HG02981 (cell line): ENCODE measurements around the gene EPHB3.
"Not testable (repeated sequence)": the region's sequence is repeated elsewhere in the genome, so short reads cannot be mapped to it uniquely, and the experiment has no call there.

Experiments
- ATAC-seq: cut with Tn5 transposase; IDR thresholded peaks from one replicate; pipeline ENCODE4 v1.9.1; 2021; ENCODE audit warnings: mild to moderate bottlenecking, moderate library complexity; ENCODE audit not compliant: unreplicated experiment

EPHB3 gene

GRCh38 chr3:184596886-184597575 lies 35.4 kb downstream of the EPHB3 start:
- no peak for ATAC-seq

- ATAC-seq: no peak
Measured at GRCh38 chr3:184597829-184598573, 36.4 kb downstream of the EPHB3 start.

- no peak for ATAC-seq
Measured at GRCh38 chr3:184598574-184598927, 37.0 kb downstream of the EPHB3 start.

- ATAC-seq: no peak
Measured at GRCh38 chr3:184599143-184599542, 37.6 kb downstream of the EPHB3 start.

GRCh38 chr3:184600685-184601377 lies 39.2 kb downstream of the EPHB3 start:
- no peak for ATAC-seq

- no peak for ATAC-seq
Measured at GRCh38 chr3:184601576-184602371, 40.2 kb downstream of the EPHB3 start.

GRCh38 chr3:184602372-184603150 lies 41.0 kb downstream of the EPHB3 start:
- no peak for ATAC-seq

- ATAC-seq: no peak
Measured at GRCh38 chr3:184603151-184604030, 41.8 kb downstream of the EPHB3 start.

GRCh38 chr3:184604039-184604601 lies 42.5 kb downstream of the EPHB3 start:
- ATAC-seq: no peak

- ATAC-seq: no peak
Measured at GRCh38 chr3:184604615-184605290, 43.2 kb downstream of the EPHB3 start.

GRCh38 chr3:184608209-184608608 lies 46.6 kb downstream of the EPHB3 start:
- ATAC-seq: no peak

GRCh38 chr3:184609476-184610244 lies 48.1 kb downstream of the EPHB3 start:
- ATAC-seq: no peak

- no peak for ATAC-seq
Measured at GRCh38 chr3:184610245-184610871, 48.8 kb downstream of the EPHB3 start.

GRCh38 chr3:184611607-184612281 lies 50.2 kb downstream of the EPHB3 start:
- no peak for ATAC-seq

- ATAC-seq: no peak
Measured at GRCh38 chr3:184615396-184615795, 53.8 kb downstream of the EPHB3 start.

- ATAC-seq: no peak
Measured at GRCh38 chr3:184616436-184616835, 54.9 kb downstream of the EPHB3 start.

- ATAC-seq: not testable (repeated sequence)
Measured at GRCh38 chr3:184617306-184617705, 55.7 kb downstream of the EPHB3 start.
